NCI-H82 treated with DMSO at 0.1 percent for 48 hours (cell line): ENCODE data around the gene TBX4.

Source experiments
- DNase-seq: peaks from one replicate; lab custom pipeline; 2025; ENCODE audit not compliant: unreplicated experiment; lab: John Stamatoyannopoulos, UW

Gene TBX4

GRCh38 chr17:61453566-61454380 is 1.6 kb downstream of the TBX4 start:
- DNase-seq: no peak

GRCh38 chr17:61454381-61455323 is 2.4 kb downstream of the TBX4 start:
- DNase-seq: no peak

- DNase-seq: no peak
Measured at GRCh38 chr17:61455324-61456060, 3.3 kb downstream of the TBX4 start.

GRCh38 chr17:61456061-61456681 is 3.9 kb downstream of the TBX4 start:
- DNase-seq: no peak

- no peak for DNase-seq
Measured at GRCh38 chr17:61456688-61457225, 4.5 kb downstream of the TBX4 start.

GRCh38 chr17:61457226-61457983 is 5.2 kb downstream of the TBX4 start:
- no peak for DNase-seq

- no peak for DNase-seq
Measured at GRCh38 chr17:61458000-61458399, 5.8 kb downstream of the TBX4 start.

GRCh38 chr17:61458421-61459141 is 6.4 kb downstream of the TBX4 start:
- no peak for DNase-seq

GRCh38 chr17:61459142-61459809 is 7.1 kb downstream of the TBX4 start:
- DNase-seq: no peak

- DNase-seq: no peak
Measured at GRCh38 chr17:61459939-61460718, 7.9 kb downstream of the TBX4 start.

GRCh38 chr17:61460796-61461585 is 8.8 kb downstream of the TBX4 start:
- DNase-seq: no peak

- DNase-seq: no peak
Measured at GRCh38 chr17:61461586-61461966, 9.4 kb downstream of the TBX4 start.

GRCh38 chr17:61461967-61462718 is 9.9 kb downstream of the TBX4 start:
- no peak for DNase-seq

- DNase-seq: no peak
Measured at GRCh38 chr17:61462719-61463315, 10.6 kb downstream of the TBX4 start.

GRCh38 chr17:61463316-61464129 is 11.3 kb downstream of the TBX4 start:
- DNase-seq: no peak
